ENCODE results near the gene COL23A1.

COL23A1 gene

DNA sequence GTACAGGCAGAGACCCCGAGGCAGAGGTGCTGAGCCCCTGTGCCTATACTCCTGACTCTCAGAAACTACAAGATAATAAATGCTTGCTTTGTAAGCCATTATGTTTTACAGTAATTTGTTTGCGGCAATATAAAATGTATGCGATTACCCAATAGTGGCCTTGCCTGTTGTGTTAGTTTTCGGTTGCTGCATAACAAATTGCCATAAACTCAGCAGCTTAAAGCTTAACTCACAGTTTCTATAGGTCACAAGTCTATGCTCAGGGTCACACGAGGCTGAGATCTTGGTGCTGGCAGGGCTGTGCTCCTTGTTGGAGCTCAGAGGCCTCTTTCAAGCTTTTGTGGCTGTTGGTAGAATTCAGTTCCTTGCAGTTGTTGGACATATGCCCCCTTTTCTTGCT, 114.8 kb downstream of the COL23A1 start:
- DNase-seq (ENCODE audit: low spot score): no peak

DNA sequence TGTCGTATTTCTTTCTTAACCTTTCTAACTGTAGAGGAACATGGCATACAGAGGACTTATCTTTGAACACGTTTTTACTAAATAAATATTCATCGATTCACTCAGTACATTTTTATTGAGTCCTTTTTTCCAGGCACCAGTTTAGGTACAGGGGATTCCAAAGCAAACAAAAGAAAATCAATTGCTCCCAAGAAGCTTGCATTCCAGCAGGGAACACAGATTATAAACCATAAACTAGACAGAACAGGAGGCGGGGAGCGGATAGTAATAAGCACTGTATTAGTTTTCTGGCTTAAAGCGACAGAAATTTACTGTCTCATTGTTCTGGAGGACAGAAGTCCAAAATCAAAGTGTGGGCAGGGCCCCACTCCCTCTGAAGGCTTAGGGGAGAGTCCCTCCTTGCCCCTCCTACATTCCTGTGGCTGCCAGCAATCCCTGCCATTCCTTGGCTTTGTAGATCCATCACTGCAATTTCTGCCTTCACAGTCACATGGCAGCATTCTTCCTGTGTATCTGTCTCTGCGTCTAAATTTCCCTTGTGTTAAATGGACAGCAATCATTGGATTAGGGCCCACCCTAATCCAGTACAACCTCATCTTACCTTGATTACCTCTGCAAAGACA, 115.5 kb downstream of the COL23A1 start:
- DNase-seq (ENCODE audit: low spot score): peak; percentile 53

DNA sequence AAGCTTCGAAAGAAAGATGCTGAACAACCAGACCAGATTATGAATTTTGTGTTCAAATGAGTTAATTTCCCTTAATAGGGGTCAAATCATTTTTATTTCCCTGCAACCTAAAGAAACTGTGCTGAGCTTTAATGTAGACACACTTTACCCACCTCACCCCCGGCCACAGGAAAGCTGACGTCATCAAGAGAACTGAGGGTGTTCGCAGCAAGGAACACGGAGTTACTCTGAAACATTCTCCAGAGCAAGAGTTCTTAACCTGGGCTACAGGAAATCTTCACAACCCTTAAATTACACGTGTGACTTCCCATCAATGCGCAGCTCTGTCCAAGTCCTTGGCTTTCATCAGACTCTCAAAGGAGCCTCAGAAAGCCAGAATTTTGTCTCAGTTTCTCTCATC, 116.3 kb downstream of the COL23A1 start:
- no peak for DNase-seq (ENCODE audit: low spot score)

DNA sequence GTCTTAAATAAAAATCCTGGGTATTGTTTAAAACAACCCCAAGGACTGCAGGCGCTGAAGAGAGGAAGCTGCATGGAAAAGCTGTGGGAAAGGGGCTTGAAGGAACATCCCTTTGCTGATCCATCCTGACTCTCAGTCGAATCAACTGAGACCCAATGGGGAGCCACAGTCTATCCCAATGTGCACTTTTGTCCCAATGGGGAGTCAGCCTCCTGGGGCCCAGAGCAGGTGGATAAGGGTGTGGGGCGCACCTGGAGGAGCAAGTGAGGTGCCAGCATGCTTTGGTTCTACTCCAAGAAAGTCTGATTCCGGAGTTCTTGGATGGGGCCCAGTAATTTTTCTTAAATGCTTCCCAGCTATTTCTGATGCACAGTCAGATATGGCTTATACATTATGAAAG, 118.1 kb downstream of the COL23A1 start:
- no peak for DNase-seq (ENCODE audit: low spot score)

DNA sequence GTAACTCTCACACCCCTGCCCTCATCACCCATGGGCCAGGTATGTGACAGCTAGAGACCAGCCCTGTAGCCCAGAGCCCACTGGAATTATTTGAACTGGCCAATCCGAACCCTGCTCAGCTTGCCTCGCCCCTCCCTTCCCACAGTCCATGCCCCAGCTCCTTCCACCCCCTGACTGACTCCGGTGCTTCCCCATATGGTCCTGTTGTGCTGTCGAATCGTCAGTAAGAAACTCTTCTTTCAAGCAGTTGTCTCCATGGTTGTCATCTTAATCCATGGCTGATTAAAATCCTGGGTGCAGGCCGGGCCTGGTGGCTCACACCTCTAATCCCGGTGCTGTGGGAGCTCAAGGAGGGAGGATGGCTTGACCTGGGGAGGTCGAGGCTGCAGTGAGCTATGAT, 118.5 kb downstream of the COL23A1 start:
- no peak for DNase-seq (ENCODE audit: low spot score)

DNA sequence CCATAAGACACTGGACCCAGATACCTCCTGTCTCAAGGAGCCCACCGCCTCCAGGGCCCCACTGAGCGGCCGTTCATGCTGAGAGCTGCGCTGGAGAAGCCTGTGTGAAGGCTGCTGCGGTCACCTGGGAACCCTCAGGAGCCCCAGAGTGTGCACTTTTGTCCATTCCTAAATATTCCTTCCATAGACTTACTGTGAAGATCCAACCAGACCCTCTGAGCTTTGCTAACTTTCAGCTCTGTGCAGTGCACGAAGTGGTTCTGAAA, 119.5 kb downstream of the COL23A1 start:
- DNase-seq (ENCODE audit: low spot score): no peak

DNA sequence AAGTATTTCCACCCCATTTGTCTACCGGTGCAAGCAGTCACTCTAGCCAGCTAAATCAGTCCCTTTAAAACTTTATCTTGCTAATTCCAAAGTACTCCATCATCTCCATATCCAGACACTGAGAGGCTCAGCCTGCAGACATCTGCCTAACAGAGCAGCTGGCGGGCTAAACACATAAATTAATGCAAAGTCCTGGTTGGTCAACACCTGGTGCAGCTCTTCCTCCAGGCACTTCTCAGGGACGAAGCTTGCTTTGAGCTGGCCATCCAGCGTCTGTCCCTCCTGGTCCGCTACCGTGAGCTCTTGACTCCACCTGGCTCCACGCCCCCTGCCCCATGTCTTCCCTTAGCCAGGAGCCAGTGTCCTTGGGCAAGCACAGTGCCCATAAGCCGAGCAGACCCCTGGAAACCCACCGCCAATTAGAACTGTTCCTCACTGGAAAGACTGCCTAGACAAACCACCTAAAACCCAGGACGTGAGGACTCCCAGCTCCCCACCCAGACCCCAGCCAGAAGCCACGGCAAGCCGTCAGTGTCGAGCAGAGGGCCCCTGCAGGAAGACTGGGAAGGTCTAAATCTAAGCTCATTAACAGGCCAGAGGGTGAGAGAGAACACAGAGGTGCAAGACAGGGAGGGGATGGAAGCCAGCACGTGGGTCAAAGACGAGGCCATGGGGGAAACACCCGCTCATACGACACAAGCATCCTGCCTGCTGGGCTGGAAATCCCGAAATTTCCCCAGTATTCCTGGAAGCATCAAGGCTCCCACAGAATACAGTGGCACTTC, 120.0 kb downstream of the COL23A1 start:
- DNase-seq (ENCODE audit: low spot score): no peak

DNA sequence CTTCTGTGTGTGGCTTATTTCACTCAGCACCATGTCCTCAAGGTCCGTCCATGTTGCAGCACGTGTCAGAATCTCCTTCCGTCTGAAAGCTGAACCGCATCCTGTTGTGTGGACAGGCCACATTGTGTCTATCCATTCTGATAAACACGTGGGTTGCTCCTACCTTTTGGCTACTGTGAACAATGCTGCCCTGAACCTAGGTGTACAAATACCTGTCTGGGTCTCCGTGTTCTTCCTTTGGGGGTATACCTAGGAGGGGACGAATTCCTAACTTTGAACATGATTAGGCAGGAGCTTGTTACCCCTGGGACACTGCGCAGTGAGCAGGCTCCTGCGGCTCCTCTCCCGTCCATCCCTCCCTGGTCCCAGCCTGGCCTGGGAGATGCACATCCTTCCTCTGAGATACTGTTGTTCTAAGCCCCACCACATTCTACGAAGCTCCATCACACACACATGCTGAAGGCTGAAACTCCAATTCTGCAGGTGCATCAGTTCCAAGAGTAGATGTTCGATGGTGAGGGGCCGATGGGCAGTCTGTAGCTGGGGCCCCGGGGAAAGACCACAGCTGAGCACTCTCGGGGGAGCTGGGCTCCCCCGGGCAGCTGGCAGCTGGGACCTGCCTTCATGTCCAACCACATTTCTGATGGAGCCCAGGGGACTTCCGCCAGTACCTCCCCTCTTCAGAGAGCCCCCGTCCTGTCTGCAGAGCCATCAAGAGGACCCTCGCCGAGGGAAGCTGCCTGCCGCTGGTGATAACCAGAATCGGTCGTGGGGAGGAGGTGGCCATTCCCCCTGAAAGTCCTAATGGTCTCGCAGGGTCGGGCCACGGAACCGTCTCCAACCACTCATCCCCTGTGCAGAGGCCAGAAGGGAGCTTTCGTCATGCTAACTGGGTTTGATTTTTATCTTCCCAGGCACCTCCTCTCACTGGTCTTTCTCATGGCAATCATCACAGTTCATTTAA, 120.9 kb downstream of the COL23A1 start:
- DNase-seq (ENCODE audit: low spot score): no peak

DNA sequence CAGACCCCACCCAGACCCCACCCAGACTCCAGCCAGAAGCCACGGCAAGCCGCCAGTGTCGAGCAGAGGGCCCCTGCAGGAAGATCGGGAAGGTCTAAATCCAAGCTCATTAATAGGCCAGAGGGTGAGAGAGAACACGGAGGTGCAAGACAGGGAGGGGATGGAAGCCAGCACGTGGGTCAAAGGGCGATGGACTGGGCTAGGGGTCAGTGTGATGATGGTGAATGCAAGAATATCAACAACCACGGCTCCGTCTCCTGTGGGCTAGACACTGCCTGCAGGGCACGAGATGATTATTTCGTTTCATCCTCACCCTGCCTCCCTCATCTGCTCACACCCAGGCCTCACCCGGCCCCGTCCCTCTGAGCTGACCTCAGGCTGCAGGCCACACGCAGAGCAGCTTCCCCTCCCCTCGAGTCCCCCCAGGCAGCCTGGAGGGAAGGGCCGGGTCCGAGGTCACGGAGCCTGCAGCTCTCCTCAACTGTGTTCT, 122.0 kb downstream of the COL23A1 start:
- DNase-seq (ENCODE audit: low spot score): no peak

DNA sequence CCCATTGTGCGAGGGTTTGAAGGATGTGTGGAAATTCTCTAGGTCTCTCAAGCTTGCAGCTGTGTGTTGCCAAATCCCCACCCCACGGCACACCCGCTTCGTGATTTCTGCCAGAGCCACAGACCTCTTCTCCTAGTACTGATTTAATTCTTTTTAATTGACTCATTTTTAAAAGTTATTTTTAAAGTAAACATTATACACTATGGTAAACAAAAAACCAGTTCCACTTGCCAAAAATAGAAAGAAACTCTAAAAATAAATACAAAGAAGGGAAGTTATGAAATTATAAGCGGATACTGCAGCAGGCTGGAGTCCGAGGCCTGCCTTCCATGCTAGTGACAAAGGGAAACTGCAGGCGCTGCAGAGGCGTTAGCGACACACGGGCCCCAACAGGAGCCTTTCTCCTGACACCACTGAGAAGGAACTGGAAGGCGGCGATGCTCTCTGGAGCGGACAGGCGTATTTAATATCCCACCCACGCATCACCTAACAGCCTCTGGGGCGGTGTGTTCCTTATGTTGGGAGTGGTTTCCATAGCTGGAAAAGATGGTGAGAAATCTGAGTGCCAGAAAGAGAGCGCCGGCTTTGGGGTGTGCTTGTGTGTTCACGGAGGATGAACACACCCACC, 122.5 kb downstream of the COL23A1 start:
- peak; percentile 73 for DNase-seq (ENCODE audit: low spot score)

DNA sequence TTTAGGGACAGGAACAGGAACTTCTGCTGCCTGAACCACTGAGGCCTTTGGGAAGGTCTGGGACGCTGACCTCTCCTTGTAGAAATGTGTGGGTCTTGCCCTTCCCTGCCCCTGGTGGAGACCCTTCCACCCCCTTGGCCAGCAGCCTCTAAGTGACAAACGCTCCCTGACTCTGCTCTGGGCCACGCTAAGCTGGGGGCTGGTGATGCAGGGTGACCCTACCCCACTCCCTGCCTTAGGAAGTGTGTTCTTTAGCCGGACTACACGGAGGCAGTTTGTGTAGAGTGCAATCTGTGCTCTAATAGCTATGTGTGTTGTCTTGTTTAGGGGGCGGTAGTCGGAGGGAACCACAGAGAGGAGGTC, 123.0 kb downstream of the COL23A1 start:
- DNase-seq (ENCODE audit: low spot score): no peak

DNA sequence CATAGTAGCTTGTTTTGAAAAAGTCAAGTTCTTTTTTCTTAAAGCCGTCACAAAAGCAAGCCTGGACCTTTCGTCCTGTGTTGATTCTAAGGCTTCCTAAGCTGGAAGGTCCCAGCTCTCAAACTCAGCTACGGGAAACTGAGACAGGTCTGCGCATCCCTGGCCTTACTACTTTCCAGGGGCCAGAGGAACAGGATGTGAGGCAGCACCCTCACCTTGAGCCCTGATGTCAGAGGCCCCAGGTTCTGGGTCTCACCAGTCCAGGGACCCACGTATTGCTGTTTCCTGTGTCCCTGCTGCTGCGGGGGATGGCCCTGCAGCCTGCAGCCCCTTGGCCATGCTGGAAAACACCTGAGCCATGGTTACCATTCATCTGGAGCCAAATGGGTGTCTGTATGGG, 123.9 kb downstream of the COL23A1 start:
- DNase-seq (ENCODE audit: low spot score): no peak

DNA sequence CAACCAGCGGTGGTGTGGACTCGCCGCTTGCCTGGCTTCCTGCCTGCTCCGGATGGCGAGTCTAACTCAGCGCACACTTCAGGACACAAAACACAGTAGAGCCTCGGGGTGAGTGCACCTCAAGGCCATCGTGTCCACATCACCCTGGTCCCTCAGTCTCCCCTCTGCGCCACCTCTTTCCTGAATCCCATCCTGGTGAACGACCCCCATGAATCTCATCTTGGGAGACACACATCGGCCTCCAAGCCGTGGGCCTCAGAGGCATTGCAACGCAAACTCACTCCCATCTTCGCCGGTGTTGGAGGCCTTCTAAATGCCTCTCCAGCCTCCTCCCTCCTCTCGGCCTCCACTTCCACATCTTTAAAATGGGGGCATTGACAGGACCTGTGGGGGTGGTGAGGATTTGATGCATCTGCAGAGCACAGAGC, 124.3 kb downstream of the COL23A1 start:
- DNase-seq (ENCODE audit: low spot score): no peak

DNA sequence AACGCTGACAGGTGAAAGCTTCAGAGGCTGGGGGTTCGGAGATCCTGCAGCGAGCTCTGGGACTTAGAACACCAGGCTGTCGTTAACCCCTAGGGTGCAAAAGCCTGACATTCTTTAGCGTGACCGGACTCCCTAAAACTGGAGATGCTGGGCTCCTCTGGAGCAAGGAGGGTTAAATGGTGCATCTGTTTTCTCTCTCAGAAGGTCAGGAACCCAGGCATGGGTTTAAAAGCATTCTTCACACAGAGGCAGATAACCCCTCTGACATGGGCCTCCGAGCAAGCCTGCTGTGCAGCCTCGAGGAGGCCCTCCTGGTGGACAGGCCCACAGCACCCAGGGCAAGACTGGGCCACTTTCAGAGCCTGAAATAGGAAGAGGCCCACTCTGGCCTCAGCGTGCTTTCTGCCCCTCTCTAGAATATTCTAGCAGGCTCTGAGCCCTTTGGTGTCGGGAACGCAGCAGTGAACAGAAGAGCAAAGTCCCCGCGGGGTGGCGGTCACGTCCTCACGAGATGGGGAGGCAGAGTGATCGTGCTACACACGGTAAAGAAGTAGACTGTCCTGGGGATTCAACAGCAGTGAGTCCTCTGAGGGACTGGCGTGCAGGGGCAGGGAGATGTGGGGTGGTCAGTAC, 124.8 kb downstream of the COL23A1 start:
- DNase-seq (ENCODE audit: low spot score): no peak

DNA sequence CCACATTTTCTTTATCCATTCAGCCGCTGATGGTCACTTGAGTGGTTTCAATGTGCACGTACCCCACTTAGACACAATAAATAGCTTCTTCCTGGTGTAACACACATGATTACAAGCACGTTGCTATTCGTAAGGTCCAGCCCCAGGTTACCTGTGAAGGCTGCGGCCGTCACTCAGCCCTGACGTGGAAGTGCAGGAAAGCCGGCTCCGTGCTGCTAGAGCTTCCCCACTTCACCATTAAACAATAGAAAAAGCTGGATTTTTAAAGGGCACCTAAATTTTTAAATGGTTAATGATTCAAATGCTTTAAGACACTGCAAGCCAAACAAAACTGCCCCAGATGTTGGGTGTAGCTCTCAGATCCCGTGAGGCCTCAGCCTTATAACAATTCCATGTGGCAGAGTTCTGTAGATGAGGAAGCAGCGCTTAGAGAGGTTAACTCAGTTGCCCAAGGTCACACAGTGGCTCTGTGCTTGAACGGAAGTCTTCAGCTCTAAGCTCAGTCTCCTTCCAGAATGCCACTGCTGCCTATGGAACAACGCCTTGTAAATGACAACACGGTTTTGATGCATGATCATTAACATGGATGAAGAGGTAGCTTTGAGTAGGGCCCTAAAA, 125.7 kb downstream of the COL23A1 start:
- DNase-seq (ENCODE audit: low spot score): no peak

DNA sequence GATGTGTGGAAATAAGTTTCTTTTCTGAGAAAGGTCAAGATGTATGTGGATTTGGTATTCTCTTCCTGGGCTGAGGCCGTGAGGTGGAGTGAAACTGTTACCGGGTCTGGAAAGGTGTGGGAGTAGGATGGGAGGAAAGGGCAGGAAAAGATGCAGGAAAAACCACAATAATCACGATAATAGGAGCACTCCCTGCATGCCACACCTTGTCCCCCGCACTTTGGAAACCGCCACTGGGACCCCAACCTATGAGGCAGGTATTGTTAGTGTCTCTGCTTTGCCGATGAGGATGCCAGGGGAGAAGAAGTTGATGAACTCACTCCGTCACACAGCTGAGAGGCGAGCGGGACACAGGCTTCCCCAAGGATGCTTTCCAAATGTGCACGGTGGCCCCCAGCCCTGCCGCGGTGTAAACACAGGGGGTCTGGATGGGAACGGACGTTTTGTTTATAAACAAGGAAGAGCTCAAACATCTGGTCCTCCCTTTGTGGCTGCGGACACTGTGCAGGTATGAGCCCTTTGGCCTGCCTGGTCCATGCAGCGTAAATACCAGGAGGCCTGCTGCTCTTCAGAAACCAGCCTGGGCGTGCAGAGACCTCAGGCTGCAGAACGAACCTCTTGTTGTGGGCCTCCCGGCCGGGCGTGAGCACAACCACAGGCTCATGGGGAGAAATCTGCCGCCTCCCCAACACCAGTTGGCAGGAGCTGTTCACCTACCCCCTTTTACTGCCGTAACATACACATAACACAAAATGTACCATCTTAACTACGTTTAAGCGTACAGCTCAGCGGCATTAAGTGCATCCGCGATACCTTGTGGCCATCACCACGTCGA, 126.7 kb downstream of the COL23A1 start:
- no peak for DNase-seq (ENCODE audit: low spot score)

DNA sequence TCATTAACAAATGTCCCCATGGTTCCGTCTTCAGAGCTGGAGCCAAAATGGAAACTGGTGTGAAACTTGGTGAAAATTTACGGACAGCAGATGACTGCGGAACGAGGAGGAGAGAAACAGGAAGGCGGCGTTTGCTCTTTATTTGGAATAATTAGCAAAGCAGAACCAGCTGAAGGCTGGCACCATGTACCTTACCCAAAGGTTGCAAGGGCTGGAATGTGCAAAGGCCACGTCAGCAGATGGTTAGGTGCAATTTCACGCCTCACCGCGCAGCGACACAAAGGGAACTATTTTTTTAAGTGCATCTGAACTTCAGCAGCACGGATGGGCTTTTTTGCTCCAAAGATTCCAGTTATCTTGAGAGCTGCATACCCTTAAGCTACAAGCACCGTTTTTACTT, 127.4 kb downstream of the COL23A1 start:
- no peak for DNase-seq (ENCODE audit: low spot score)

DNA sequence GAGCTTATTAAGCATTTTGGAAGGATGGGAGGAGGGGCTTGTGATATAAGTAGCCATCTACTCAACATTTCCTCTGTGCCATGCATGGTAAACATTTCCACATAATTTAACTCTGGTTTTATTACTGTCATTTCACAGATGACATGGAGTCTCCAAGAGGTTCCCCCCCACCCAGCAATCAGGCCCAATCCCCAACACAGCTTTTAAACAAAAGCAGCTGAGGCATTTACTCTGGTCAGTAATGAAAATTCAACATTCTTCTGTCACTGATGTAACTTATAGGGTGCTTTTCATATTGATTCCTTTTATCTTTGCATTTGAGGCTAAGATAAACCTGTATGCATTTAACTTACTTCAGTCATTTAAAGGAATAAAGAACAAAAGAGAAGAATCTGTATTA, 128.1 kb downstream of the COL23A1 start:
- no peak for DNase-seq (ENCODE audit: low spot score)

DNA sequence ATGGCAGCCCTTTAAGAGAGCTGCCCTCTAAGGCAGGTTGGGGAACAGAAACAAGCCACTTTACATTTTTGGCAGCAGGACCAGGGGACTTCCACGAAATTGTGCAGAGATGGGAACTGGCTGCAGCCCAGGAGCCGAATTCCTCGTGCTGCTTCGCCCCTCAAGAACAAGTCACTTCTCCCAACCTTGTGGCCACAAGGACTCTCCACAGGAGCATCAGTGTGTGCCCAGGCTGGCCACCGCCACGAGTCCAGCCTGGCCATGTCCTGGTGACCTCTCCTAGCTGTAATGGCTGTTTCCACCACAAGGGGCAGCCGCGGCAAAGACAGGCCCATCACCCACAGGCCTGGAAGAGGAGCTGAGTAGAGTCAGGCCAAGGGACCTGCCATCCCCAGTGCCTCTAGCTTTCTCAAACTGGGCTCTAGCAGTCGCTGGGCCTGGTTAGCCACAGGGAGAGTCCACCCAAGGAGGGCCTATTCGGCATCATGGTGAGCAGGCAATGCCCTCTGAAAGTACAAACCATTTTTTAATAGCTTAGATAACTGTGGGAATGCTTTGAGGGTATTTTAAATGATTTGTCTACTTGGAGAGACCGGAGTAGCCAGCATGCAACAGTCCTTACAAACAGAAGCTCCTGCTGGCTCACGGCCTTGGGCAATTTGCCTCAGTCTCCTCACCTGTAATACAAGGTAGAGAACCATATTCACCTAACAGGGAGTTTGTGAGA, 129.0 kb downstream of the COL23A1 start:
- peak; percentile 82 for DNase-seq (ENCODE audit: low spot score)

DNA sequence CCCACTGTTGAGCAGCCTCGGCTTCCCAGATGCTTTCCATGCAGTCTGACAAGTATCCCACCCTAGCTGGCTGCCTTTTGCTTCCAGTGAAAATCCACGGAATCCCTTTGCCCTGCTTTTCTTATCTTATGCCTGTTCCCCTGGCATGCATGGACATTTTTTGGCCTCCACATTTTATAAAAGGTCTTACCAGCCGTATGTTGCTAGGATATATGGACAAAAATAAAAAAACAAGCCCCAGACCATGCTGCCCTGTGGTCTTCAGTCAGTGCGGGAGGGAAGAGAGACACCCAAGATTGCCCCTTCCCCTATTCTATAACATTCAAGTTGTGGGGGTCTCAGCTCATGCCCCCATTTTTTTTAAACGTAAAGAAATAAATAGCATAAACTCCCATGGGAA, 129.6 kb downstream of the COL23A1 start:
- no peak for DNase-seq (ENCODE audit: low spot score)
